Measurements from ENCODE around the gene MRPL51.
A peak's percentile ranks its signal among the peaks of the same experiment; 100 is the strongest.

GRCh38 chr12:6493497-6494257 is 615 bp upstream of the MRPL51 start, which contains the start of gene NCAPD2:
- peak in 10 of 12 donors; percentile 8 to 49 (median 30) for TF ChIP-seq CTCF (IDR thresholded peaks at IDR 0.05)
- peak in 1 of 2 donors; percentile 64 for TF ChIP-seq POLR2A (IDR thresholded peaks at IDR 0.05)

Measured in heart left ventricle (tissue), 13 donors.